Gastrocnemius medialis (tissue), 4 donors: ENCODE measurements around the gene PFKFB4. TPM values are rescaled to one million over a fixed set of nuclear protein-coding genes. Genes with fewer than 3 reads are reported as not detected.

Experiments used
- ATAC-seq, 2 donors: fragments of 150-250 bp; one replicate each; pipeline ENCODE4 v1.9.1; 2016
- DNase-seq, 2 donors: peaks; one replicate each; pipeline ENCODE4 v3.0.0-alpha.2; 2019
- H3K27ac ChIP-seq, 4 donors: fragments of 200-600 bp; sonication (generic); 1 replicate in 1 of 4; 2 replicates in 3 of 4; pipeline ENCODE4 v1.5.1; 2016 to 2018; ENCODE audit warnings: mild to moderate bottlenecking in 2 of 4, moderate library complexity in 1 of 4
- H3K27me3 ChIP-seq, 3 donors: fragments of 200-600 bp; sonication (generic) in 2 of 3; 1 replicate in 1 of 3; 2 replicates in 2 of 3; pipeline versions ENCODE4 v1.5.1 to v1.6.0; 2016 to 2019; ENCODE audit warnings: mild to moderate bottlenecking in 1 of 3, moderate library complexity in 1 of 3
- H3K36me3 ChIP-seq, 2 donors: fragments of 200-600 bp; sonication (generic) in 1 of 2; one replicate each; pipeline ENCODE4 v1.5.1; 2017 to 2018
- H3K4me1 ChIP-seq, 2 donors: fragments of 200-600 bp; sonication (generic) in 1 of 2; one replicate each; pipeline ENCODE4 v1.5.1; 2016 to 2017; ENCODE audit warnings: mild to moderate bottlenecking in 2 of 2
- H3K4me3 ChIP-seq, 4 donors: fragments of 200-600 bp; sonication (generic) in 3 of 4; 1 replicate in 1 of 4; 2 replicates in 3 of 4; pipeline ENCODE4 v1.5.1; 2016 to 2019; ENCODE audit warnings: mild to moderate bottlenecking in 2 of 4
- H3K9me3 ChIP-seq, 3 donors: fragments of 200-600 bp; sonication (generic) in 2 of 3; 1 replicate in 1 of 3; 2 replicates in 2 of 3; pipeline ENCODE4 v1.5.1; 2016 to 2019
- POLR2A ChIP-seq, 2 donors: fragments of 450-650 bp; IDR thresholded peaks; one replicate each; pipeline ENCODE4 v1.6.1; 2017; ENCODE audit warnings: antibody characterized with exemption in 2 of 2, mild to moderate bottlenecking in 2 of 2, moderate library complexity in 2 of 2
- in situ Hi-C, 4 donors: fragments of 200-750 bp; cut with MboI; loops; one replicate each; pipeline versions ENCODE4 v1.15.0 to v1.8.0; 2017; ENCODE audit warnings: low sequenced_read_pairs in 4 of 4
- intact Hi-C: fragments of 100-400 bp; cut with DNase I; formaldehyde crosslinking; loops from one replicate; pipeline ENCODE4 v1.15.1; 2023; ENCODE audit warnings: low total_unique reads
- microRNA counts, 2 donors: library from miRNA; unstranded; fragments of <30 nt; microRNA quantifications; one replicate each; lab custom pipeline; 2016
- microRNA-seq, 2 donors: library from miRNA; unstranded; fragments of <30 nt; microRNA quantifications; one replicate each; pipeline ENCODE4, GENCODE V29; 2016; ENCODE audit warnings: borderline replicate concordance in 2 of 2
- total RNA-seq, 4 donors: library from RNA; depleted of rRNA; stranded (reverse); fragments of >200 nt; gene quantifications; one replicate each; pipeline versions ENCODE4 v1.1.0 to v1.2.3, GENCODE V29; 2016

PFKFB4 gene
- total RNA-seq, 4 donors from 2014 or later, result 0.87 to 2.6 (median 1.7) TPM

DNA sequence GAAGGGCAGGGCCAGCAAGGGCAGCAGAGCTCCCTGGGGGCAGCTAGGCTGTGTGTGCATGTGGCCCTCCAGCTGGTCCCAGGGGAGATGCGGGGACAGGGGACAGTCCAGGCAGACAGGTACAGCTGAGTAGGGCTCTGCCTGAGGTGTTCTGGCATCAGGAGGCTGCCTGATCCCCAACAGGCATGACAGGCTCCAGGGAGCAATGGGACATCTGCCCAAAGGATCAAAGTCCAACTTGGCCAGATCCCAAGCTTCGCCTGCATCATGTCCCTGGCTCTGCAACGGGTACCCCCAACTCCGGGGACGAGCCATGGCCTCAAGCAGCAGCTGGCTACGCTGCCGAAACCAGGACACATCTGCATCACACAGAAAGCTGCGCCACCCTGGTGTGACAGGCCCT lies 88.3 kb downstream of the PFKFB4 start:
- Histone ChIP-seq H3K36me3 (peaks cover 0 to 10% of the 10 kb centered on the region in 2 donors), H3K4me3 (no peak overlapping the region), H3K27me3 (no peaks in the 10 kb centered on the region), H3K9me3 (no peaks in the 10 kb centered on the region), H3K4me1 (peaks cover 52 to 55% of the 10 kb centered on the region in 2 donors), H3K27ac (peak overlapping the region; percentile 99 to 100 (median 100))
- TF ChIP-seq POLR2A (IDR thresholded peaks at IDR 0.05), result no peak
- in situ Hi-C loops (loop anchor here in 2 of 4 donors (5.0 to 10.0 kb wide), 2 partner anchors 76 to 89 kb away; partner anchors contain the start of gene PFKFB4 (in 1 of the 2)), intact Hi-C loops (loop anchor here (5.0 kb wide), 2 partner anchors 139 to 219 kb away; partner anchors contain the start of genes NCKIPSD and UQCRC1)
- DNase-seq, result no peak
- ATAC-seq, result no peak

MicroRNAs within 50 kb of the gene (microRNA counts, 767-probe panel; counts per million panel counts)
- microRNA hsa-miR-711 (lab: Ali Mortazavi, UCI), result 356 to 448 counts per million in 2 donors

Small RNA genes within 50 kb of the gene (microRNA-seq; reads per million reads assigned to microRNA genes)
- 0 reads per million in 2 donors for gene MIR6823
- gene MIR711, result 0 reads per million in 2 donors

Other genes with a start within 250 kb of the PFKFB4 start
- not detected for gene SPINK8, start 223.1 kb downstream of the PFKFB4 start, total RNA-seq
- gene FBXW12, start 184.6 kb downstream of the PFKFB4 start, total RNA-seq, result not detected
- 1 to 10 TPM; 2.8 to 7.2 (median 3.5) TPM for gene PLXNB1, start 126.7 kb downstream of the PFKFB4 start, total RNA-seq
- gene CCDC51, start 116.7 kb downstream of the PFKFB4 start, total RNA-seq, result 10 to 100 TPM in 2 of 4 donors, 1 to 10 TPM in 2; 4.9 to 12.2 (median 9.9) TPM
- 100 to 1,000 TPM; 202 to 353 (median 294) TPM for gene TMA7, start 116.5 kb downstream of the PFKFB4 start, total RNA-seq
- gene ATRIP, start 110.1 kb downstream of the PFKFB4 start, total RNA-seq, result 1 to 10 TPM; 4.8 to 7.2 (median 7.0) TPM
- 10 to 100 TPM; 17.0 to 31.6 (median 23.4) TPM for gene SHISA5, start 52.6 kb downstream of the PFKFB4 start, total RNA-seq
- gene UCN2, start 7.0 kb upstream of the PFKFB4 start, total RNA-seq, result not detected
- 1 to 10 TPM in 2 of 4 donors, under 1 TPM in 2; 0.66 to 1.7 (median 1.1) TPM for gene COL7A1, start 38.5 kb upstream of the PFKFB4 start, total RNA-seq
- 100 to 1,000 TPM; 679 to 861 (median 720) TPM for gene UQCRC1, start 52.8 kb upstream of the PFKFB4 start, total RNA-seq
- gene TMEM89, start 65.0 kb upstream of the PFKFB4 start, total RNA-seq, result not detected
- 10 to 100 TPM in 2 of 4 donors, 1 to 10 TPM in 2; 6.1 to 17.3 (median 10.1) TPM for gene SLC26A6, start 78.7 kb upstream of the PFKFB4 start, total RNA-seq
- under 1 TPM in 3 of 4 donors, not detected in 1; 0.02 to 0.25 (median 0.05) TPM for gene CELSR3, start 106.1 kb upstream of the PFKFB4 start, total RNA-seq
- 10 to 100 TPM; 13.2 to 33.1 (median 19.4) TPM for gene NCKIPSD, start 129.1 kb upstream of the PFKFB4 start, total RNA-seq
- gene IP6K2, start 160.4 kb upstream of the PFKFB4 start, total RNA-seq, result 10 to 100 TPM; 16.9 to 31.8 (median 22.0) TPM